GM12878 (cell line): ENCODE results near the gene INPP4B. TPM values are rescaled to one million over a fixed set of nuclear protein-coding genes. Genes with fewer than 3 reads are reported as not detected.
"Not testable (repeated sequence)": the region's sequence is repeated elsewhere in the genome, so short reads cannot be mapped to it uniquely, and the experiment has no call there.

ENCODE experiments used
- ATAC-seq: fragments of 200-7000 bp; cut with Tn5 transposase; 3 replicates; pipeline ENCODE4 v1.9.1; 2020; ENCODE audit warnings: mild to moderate bottlenecking, moderate library complexity
- BruUV-seq: library from RNA; stranded (reverse); fragments of 400-500 nt; replicated peaks from 2 replicates; lab custom pipeline; 2021; lab: Mats Ljungman, UMichigan
- CTCF ChIA-PET: fragments of 300-600 bp; sonication (Branson Sonifier 250); formaldehyde crosslinking; extraction: SDS; loops from one replicate; lab custom pipeline; 2021; ENCODE audit warnings: inconsistent platforms; lab: Yijun Ruan, JAX
- POLR2A ChIA-PET: fragments of 350-600 bp; formaldehyde crosslinking; extraction: SDS; loops from one replicate; lab custom pipeline; 2021; ENCODE audit warnings: inconsistent platforms; lab: Charles Lee
- RAD21 ChIA-PET: fragments of 300-600 bp; sonication (Branson Sonifier 250); formaldehyde crosslinking; loops from one replicate; lab custom pipeline; 2023; ENCODE audit warnings: antibody characterized with exemption; ENCODE audit not compliant: unreplicated experiment; lab: Charles Lee
- SMC1A ChIA-PET: fragments of 300-600 bp; sonication (Branson Sonifier 250); formaldehyde crosslinking; loops from one replicate; lab custom pipeline; 2023; ENCODE audit not compliant: unreplicated experiment, uncharacterized antibody; lab: Charles Lee
- DNase-seq: peaks from one replicate; pipeline ENCODE4 v3.0.0-alpha.2; 2011; ENCODE audit warnings: low read depth, low spot score
- FAIRE-seq: peaks from 3 replicates; lab custom pipeline; 2011; peaks lifted over from hg19 to GRCh38; lab: Jason Lieb, UNC
- H2AFZ ChIP-seq: 2 replicates; pipeline ENCODE4 v1.6.0; 2011; ENCODE audit warnings: low read depth, low read length, control low read depth; ENCODE audit not compliant: control insufficient read depth
- H3K27ac ChIP-seq: 2 replicates; pipeline ENCODE4 v1.5.1; 2011; ENCODE audit warnings: control low read depth; ENCODE audit not compliant: control insufficient read depth, insufficient read depth
- H3K27me3 ChIP-seq, 2 experiments: replicated peaks in 1 of 2; 2 replicates each; pipeline versions ENCODE4 v1.6.0 to v1.6.1; 2011; ENCODE audit warnings: low read length in 1 of 2; ENCODE audit not compliant: control insufficient read depth in 2 of 2, insufficient read depth in 2 of 2
- H3K36me3 ChIP-seq, 2 experiments: 2 replicates each; pipeline ENCODE4 v1.5.1; 2011; ENCODE audit warnings: low read length in 1 of 2; ENCODE audit not compliant: control insufficient read depth in 2 of 2, insufficient read depth in 2 of 2
- H3K4me1 ChIP-seq: 2 replicates; pipeline ENCODE4 v1.6.1; 2011; ENCODE audit warnings: mild to moderate bottlenecking, low read length, moderate library complexity, mixed read lengths; ENCODE audit not compliant: control insufficient read depth, insufficient read depth
- H3K4me2 ChIP-seq: 2 replicates; pipeline ENCODE4 v1.6.0; 2011; ENCODE audit warnings: control low read depth; ENCODE audit not compliant: control insufficient read depth, insufficient read depth
- H3K4me3 ChIP-seq: fragments of 200-600 bp; sonication (generic); 2 replicates; pipeline ENCODE4 v1.5.1; 2016
- H3K79me2 ChIP-seq: 2 replicates; pipeline ENCODE4 v1.6.0; 2011; ENCODE audit warnings: low read length; ENCODE audit not compliant: control insufficient read depth, insufficient read depth
- H3K9ac ChIP-seq: 2 replicates; pipeline ENCODE4 v1.8.0; 2011; ENCODE audit warnings: low read length, control low read depth, mixed read lengths; ENCODE audit not compliant: control insufficient read depth, insufficient read depth
- H3K9me3 ChIP-seq: replicated peaks from 3 replicates; pipeline ENCODE4 v1.5.1; 2011; ENCODE audit warnings: mild to moderate bottlenecking, low read length; ENCODE audit not compliant: control insufficient read depth, insufficient read depth
- H4K20me1 ChIP-seq: 2 replicates; pipeline ENCODE4 v1.6.0; 2011; ENCODE audit not compliant: control insufficient read depth, insufficient read depth
- SMAD1 ChIP-seq: fragments of 450-650 bp; IDR thresholded peaks from 2 replicates; pipeline ENCODE4 v1.6.1; 2018; ENCODE audit warnings: mild to moderate bottlenecking, low read depth; ENCODE audit not compliant: partially characterized antibody
- TCF3 ChIP-seq: IDR thresholded peaks from 2 replicates; pipeline ENCODE4 v1.6.1; 2012; ENCODE audit warnings: low read depth, mild to moderate bottlenecking, low read length, borderline replicate concordance; ENCODE audit not compliant: insufficient read depth
- ZBED1 ChIP-seq: IDR thresholded peaks from 2 replicates; pipeline ENCODE4 v1.6.1; 2016; ENCODE audit warnings: borderline replicate concordance
- ZNF622 ChIP-seq: fragments of 450-650 bp; IDR thresholded peaks from 2 replicates; pipeline ENCODE4 v1.6.1; 2017; ENCODE audit warnings: mild to moderate bottlenecking, inconsistent platforms
- WGBS: methylation state at CpG from one replicate; pipeline ENCODE4 v1.1.6; 2016; ENCODE audit warnings: low lambda C conversion rate; ENCODE audit not compliant: insufficient replicate concordance, insufficient coverage; ENCODE audit errors: missing lambda C conversion rate; 5-methylcytosine and 5-hydroxymethylcytosine counted together
- in situ Hi-C: fragments of 300-500 bp; cut with MboI; formaldehyde crosslinking; loops from 9 replicates; pipeline ENCODE4 v1.14.3; 2018; ENCODE audit warnings: mixed read lengths
- intact Hi-C: fragments of 100-400 bp; cut with micrococcal nuclease; formaldehyde crosslinking; loops from one replicate; pipeline ENCODE4 v1.14.2; 2022; ENCODE audit not compliant: unreplicated experiment
- polyA plus RNA-seq, 11 experiments: library from polyadenylated mRNA; depleted of rRNA in 4 of 11; unstranded in 6 of 11; stranded (reverse) in 5 of 11; fragments of >200 nt; fragmentation: Nextera tagmentation in 4 of 11; fragmentation: Illumina TruSeq in 1 of 11; extraction: Ambion mirVana in 4 of 11; extraction: Trizol in 1 of 11; gene quantifications; 1 replicate in 1 of 11; 2 replicates in 10 of 11; pipeline versions ENCODE4 v1.2.1 to v1.2.3, GENCODE V29; 2011 to 2016; ENCODE audit warnings: inconsistent platforms in 2 of 11, missing spikeins in 2 of 11, low read depth in 1 of 11
- total RNA-seq, 4 experiments: library from RNA; depleted of rRNA in 3 of 4; stranded (reverse); fragments of >200 nt in 3 of 4; fragmentation: Illumina TruSeq in 1 of 4; extraction: Trizol in 1 of 4; gene quantifications; 2 replicates each; pipeline versions ENCODE4 v1.2.1 to v1.2.3, GENCODE V29; 2013 to 2021

The INPP4B gene
- total and polyA plus RNA-seq, 10 of the 15 experiments (the other 5 are each of a cell fraction or from before 2014, with no cell fraction given) = 0.53 to 11.2 (median 0.95) TPM

DNA sequence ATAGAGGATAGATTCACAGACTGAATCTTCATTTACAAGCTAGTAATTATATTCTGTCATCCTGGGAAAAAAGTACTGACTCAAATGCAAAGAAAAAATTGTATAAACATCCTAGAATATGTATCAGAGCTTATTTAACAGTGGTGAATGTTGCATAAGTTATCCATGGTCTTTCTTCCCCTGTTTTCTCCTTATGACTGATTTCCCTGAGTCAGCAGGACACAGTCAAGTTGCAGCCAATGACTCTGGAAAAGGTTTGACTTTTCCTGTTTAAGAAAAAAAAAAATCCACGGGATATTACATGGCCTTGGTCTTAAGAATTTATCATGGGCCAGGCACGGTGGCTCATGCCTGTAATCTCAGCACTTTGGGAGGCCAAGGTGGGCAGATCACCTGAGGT lies 36.5 kb downstream of the INPP4B start:
- Histone ChIP-seq H3K4me1 (no peaks in the 10 kb centered on the region), H3K27ac (no peak overlapping the region), H3K79me2 (no peaks in the 10 kb centered on the region), H3K9me3 (no peaks in the 10 kb centered on the region), H3K36me3 (no peaks in the 10 kb centered on the region), H3K4me3 (no peak overlapping the region), H3K4me2 (no peak overlapping the region), H3K27me3 (no peaks in the 10 kb centered on the region; a peak in 1 of 4 replicates), H2AFZ (no peak overlapping the region), H4K20me1 (no peaks in the 10 kb centered on the region), H3K9ac (no peak overlapping the region)
- ChIA-PET CTCF (interaction anchor here (0.7 kb wide), 1 partner anchor 387 kb away, joined by 3 read pairs; no protein-coding TSS in a partner anchor), RAD21 (no interaction called here), SMC1A (no interaction called here), POLR2A (no interaction called here)
- no TSS peak for BruUV-seq
- 18% methylated on average over 2 of the region's 2 CpGs for WGBS
- TF ChIP-seq TCF3 (no peak), ZBED1 (no peak), ZNF622 (no peak), SMAD1 (no peak)
- FAIRE-seq (no peak), DNase-seq (no peak), ATAC-seq (no peak)
- intact Hi-C loops (no loop called here), in situ Hi-C loops (no loop called here)

DNA sequence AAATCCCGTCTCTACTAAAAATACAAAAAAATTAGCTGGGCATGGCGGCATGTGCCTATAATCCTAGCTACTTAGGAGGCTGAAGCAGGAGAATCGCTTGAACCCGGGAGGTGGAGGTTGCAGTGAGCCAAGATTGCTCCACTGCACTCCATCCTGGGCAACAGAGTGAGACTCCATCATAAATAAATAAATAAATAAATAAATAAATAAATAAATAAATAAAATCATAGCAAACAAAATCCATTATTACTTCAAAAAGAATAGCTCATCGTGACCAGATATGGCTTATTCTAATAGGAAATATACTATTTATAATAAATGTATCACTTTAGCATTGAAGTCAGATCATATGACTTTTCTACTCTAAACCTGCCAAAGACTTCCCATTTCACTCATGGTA lies 42.2 kb downstream of the INPP4B start:
- WGBS = 32% methylated on average over 5 of the region's 5 CpGs
- H3K79me2 ChIP-seq, H3K4me1 ChIP-seq, DNase-seq, H4K20me1 ChIP-seq, intact Hi-C loops, H3K4me3 ChIP-seq, RAD21 ChIA-PET, FAIRE-seq, CTCF ChIA-PET, H3K27ac ChIP-seq, H3K27me3 ChIP-seq, H3K4me2 ChIP-seq, H2AFZ ChIP-seq, BruUV-seq, ATAC-seq, H3K9me3 ChIP-seq, POLR2A ChIA-PET, SMC1A ChIA-PET, in situ Hi-C loops, H3K9ac ChIP-seq, H3K36me3 ChIP-seq: not testable (repeated sequence)
